ENCODE measurements around the gene LRRK1.

DNA sequence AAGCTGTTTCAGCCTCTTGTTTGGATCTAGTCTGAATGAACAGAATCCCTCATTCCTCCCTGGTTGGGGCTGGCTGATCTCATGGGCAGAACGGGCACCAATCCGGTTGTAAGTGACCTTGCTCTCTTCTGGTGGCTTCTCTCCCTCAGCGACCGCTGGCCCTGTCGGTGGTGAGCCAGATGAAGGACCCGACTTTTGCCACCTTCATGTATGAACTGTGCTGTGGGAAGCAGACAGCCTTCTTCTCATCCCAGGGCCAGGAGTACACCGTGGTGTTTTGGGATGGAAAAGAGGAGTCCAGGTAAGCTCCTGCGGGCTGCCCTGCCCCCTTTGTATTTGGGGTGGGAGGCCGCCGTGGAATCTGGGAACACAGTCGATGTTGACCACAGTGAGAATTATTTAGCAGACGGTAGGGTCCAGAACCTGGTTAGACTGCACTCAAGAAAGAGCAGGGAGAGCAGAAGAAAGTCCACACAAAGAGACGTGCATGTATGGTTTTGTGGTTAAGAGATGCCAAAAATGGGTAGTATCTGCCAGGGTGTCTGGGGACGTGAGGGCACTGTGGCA lies 138.8 kb downstream of the LRRK1 start:
- TF ChIP-seq, protein P1, sequence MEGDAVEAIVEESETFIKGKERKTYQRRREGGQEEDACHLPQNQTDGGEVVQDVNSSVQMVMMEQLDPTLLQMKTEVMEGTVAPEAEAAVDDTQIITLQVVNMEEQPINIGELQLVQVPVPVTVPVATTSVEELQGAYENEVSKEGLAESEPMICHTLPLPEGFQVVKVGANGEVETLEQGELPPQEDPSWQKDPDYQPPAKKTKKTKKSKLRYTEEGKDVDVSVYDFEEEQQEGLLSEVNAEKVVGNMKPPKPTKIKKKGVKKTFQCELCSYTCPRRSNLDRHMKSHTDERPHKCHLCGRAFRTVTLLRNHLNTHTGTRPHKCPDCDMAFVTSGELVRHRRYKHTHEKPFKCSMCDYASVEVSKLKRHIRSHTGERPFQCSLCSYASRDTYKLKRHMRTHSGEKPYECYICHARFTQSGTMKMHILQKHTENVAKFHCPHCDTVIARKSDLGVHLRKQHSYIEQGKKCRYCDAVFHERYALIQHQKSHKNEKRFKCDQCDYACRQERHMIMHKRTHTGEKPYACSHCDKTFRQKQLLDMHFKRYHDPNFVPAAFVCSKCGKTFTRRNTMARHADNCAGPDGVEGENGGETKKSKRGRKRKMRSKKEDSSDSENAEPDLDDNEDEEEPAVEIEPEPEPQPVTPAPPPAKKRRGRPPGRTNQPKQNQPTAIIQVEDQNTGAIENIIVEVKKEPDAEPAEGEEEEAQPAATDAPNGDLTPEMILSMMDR (IDR thresholded peaks at IDR 0.05): no peak
- TF ChIP-seq EZH2 (IDR thresholded peaks at IDR 0.05) (no peak), EZH2phosphoT487 (IDR thresholded peaks at IDR 0.05) (no peak)

All from neural progenitor cell (in vitro differentiated cells).